Parathyroid adenoma (tissue), 2 donors: ENCODE data around the gene MYO16.

Experiments used
- H2AFZ ChIP-seq: fragments of 300-600 bp; sonication (generic); one replicate; pipeline ENCODE4 v1.7.0; 2017; ENCODE audit warnings: antibody characterized with exemption, mild to moderate bottlenecking
- H3K27ac ChIP-seq: fragments of 300-600 bp; sonication (generic); one replicate; pipeline ENCODE4 v1.7.0; 2017
- H3K27me3 ChIP-seq: fragments of 300-600 bp; sonication (generic); one replicate; pipeline ENCODE4 v1.7.0; 2017; ENCODE audit warnings: low read length; ENCODE audit not compliant: control insufficient read depth, insufficient read depth
- H3K36me3 ChIP-seq: fragments of 300-600 bp; sonication (generic); one replicate; pipeline ENCODE4 v1.7.0; 2017; ENCODE audit warnings: low read length; ENCODE audit not compliant: control insufficient read depth, insufficient read depth
- H3K4me1 ChIP-seq: fragments of 300-600 bp; sonication (generic); one replicate; pipeline ENCODE4 v1.7.0; 2017; ENCODE audit warnings: control low read depth
- H3K4me2 ChIP-seq: fragments of 300-600 bp; sonication (generic); one replicate; pipeline ENCODE4 v1.7.0; 2017; ENCODE audit warnings: low read length
- H3K4me3 ChIP-seq: fragments of 300-600 bp; sonication (generic); one replicate; pipeline ENCODE4 v1.7.0; 2017; ENCODE audit warnings: low read depth, low read length
- H3K79me2 ChIP-seq: fragments of 300-600 bp; sonication (generic); one replicate; pipeline ENCODE4 v1.7.0; 2017; ENCODE audit warnings: control low read depth
- H3K9ac ChIP-seq: fragments of 300-600 bp; sonication (generic); one replicate; pipeline ENCODE4 v1.7.0; 2017; ENCODE audit warnings: mild to moderate bottlenecking
- H3K9me3 ChIP-seq: fragments of 300-600 bp; sonication (generic); one replicate; pipeline ENCODE4 v1.7.0; 2017; ENCODE audit warnings: low read length; ENCODE audit not compliant: control insufficient read depth
- CTCF ChIP-seq: fragments of 300-600 bp; sonication (generic); IDR thresholded peaks from one replicate; pipeline ENCODE4 v1.7.0; 2017; ENCODE audit warnings: antibody characterized with exemption, mild to moderate bottlenecking
- donor health status: primary hyperparathyroidism.

Gene MYO16

DNA sequence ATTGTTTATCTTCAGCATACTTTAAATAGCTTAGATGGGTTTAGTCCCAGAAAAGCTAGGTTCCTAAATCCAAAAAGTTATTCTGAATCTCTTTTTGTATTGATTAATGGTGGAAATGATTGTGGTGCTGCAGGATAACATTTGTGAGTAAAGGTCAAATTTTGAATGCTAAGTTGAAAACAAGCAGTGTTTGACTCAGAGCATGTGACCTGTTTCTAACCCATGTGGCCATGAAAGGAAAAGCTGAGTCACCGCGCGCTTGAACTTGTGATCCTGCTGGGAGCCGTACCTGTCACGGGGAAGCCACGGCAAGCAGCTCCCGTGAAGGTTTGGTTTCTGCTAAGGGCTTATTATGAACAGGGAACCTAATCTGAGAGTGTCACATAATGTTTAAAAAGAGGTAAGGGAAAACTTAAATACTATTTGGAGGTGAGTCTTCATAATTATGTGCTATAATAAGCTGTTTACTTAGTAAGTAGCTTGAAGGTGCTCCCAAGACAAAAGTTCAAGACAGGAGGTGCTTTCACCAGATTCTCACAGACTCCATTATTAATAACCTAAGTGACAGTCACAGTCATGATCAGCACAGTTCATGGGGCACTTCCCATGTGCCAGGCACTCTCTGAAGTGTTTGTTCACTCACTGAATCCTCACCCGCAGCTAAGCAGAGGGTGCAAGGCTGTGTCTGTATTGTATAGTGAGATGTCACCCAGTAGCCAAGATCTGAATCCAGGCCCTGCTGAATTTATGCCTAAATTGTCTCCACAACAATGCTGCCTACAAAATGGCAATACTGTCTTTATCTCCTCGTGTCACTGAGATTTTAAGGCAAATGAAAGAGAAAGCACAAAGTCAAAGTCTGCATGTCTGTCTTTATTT, 286.5 kb downstream of the MYO16 start:
- no peak overlapping the region for H3K4me3 ChIP-seq
- no peak overlapping the region for H3K27ac ChIP-seq
- H3K9ac ChIP-seq = no peak overlapping the region

DNA sequence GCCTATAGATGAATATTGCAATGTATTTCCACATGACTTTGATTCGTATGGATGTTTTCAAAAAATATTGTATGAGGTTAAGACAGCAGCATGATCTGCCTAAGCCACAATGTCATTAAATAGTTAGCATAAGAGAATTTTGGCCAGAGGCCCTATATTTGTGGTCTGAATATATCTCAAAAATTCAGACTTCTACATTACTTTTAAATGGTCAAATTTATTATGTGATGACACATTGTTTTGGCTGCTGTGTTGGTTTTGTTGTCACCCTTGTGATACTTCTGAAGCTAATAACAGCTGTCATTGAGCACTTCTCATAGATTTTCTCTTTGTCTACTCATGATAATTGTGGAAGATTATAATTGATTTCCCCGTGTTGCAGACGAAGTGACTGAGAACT, 288.2 kb downstream of the MYO16 start:
- no peak for TF ChIP-seq CTCF
- H3K36me3 ChIP-seq = no peaks in the 10 kb centered on the region
- no peak overlapping the region for H2AFZ ChIP-seq
- no peak overlapping the region for H3K9ac ChIP-seq
- no peak overlapping the region for H3K4me3 ChIP-seq
- H3K27me3 ChIP-seq = no peaks in the 10 kb centered on the region
- H3K9me3 ChIP-seq = no peaks in the 10 kb centered on the region
- H3K79me2 ChIP-seq = no peaks in the 10 kb centered on the region
- no peak overlapping the region for H3K4me2 ChIP-seq
- no peak overlapping the region for H3K27ac ChIP-seq
- H3K4me1 ChIP-seq = no peaks in the 10 kb centered on the region

More for the DNA sequence above, 286.5 kb downstream of the MYO16 start:
- Histone ChIP-seq H3K4me1 (no peaks in the 10 kb centered on the region), H3K27me3 (no peaks in the 10 kb centered on the region), H3K36me3 (no peaks in the 10 kb centered on the region), H2AFZ (no peak overlapping the region), H3K4me2 (no peak overlapping the region), H3K9me3 (no peaks in the 10 kb centered on the region), H3K79me2 (no peaks in the 10 kb centered on the region)
- no peak for TF ChIP-seq CTCF

DNA sequence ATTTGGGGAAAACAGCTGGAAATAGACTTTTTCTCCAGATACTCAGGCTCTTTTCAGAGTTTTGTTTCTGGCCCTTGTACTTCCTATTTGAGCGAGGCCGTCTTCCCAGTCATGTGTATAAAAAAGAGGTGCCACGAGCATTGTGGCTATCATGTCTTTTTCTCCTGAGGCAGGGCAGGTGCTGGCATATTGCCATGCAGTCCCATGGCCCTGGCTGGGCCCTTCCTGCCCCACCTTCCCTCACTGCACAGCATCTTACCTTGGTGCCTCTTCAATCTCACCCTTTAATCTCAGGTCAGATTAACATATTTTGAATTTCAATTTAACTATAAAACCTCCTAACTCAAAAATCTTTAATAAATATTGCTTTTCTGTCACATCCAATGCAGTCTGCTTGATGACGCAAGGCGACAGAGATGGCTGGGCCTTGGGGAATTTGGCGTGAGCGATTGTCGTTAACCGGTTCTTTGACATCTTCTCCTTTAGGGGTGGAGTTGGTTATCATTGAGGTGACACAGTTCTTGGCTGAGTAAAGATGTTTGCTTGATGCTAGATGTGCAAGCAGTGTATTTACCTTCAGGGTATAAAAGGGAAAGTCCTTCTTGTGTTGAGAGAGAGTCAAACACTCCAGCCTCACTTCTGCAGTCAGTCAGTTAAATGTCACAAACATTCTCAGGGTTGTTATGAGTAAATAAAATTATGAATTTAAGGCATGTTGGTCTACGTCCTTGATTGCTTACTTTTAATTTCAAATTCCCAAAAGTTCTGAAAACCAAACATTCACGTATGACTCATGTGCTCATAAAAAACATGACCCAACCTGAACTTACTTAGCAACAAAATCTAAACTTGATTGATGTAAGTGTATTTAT, 289.9 kb downstream of the MYO16 start:
- no peak for TF ChIP-seq CTCF
- Histone ChIP-seq H3K9ac (no peak overlapping the region), H3K4me1 (no peaks in the 10 kb centered on the region), H3K9me3 (no peaks in the 10 kb centered on the region), H3K4me2 (no peak overlapping the region), H3K27ac (no peak overlapping the region), H3K79me2 (no peaks in the 10 kb centered on the region), H3K4me3 (no peak overlapping the region), H3K36me3 (no peaks in the 10 kb centered on the region), H2AFZ (no peak overlapping the region), H3K27me3 (no peaks in the 10 kb centered on the region)

GRCh38 chr13:108920137-108920536, 290.7 kb downstream of the MYO16 start:
- no peak for TF ChIP-seq CTCF
- H3K4me1 ChIP-seq = no peaks in the 10 kb centered on the region
- no peaks in the 10 kb centered on the region for H3K79me2 ChIP-seq
- H3K4me3 ChIP-seq = no peak overlapping the region
- H3K9ac ChIP-seq = no peak overlapping the region
- H3K9me3 ChIP-seq = no peaks in the 10 kb centered on the region
- no peaks in the 10 kb centered on the region for H3K36me3 ChIP-seq
- H3K27ac ChIP-seq = no peak overlapping the region
- H3K27me3 ChIP-seq = no peaks in the 10 kb centered on the region
- no peak overlapping the region for H3K4me2 ChIP-seq
- H2AFZ ChIP-seq = no peak overlapping the region
